ENCODE data around the gene SOD3. TPM values are rescaled to one million over a fixed set of nuclear protein-coding genes. Genes with fewer than 3 reads are reported as not detected.

Gene SOD3, protein sequence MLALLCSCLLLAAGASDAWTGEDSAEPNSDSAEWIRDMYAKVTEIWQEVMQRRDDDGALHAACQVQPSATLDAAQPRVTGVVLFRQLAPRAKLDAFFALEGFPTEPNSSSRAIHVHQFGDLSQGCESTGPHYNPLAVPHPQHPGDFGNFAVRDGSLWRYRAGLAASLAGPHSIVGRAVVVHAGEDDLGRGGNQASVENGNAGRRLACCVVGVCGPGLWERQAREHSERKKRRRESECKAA
- 10.7 and 16.4 TPM in 2 replicates for total RNA-seq (2014; rRNA removed)
- Bru-seq, nascent RNA = percentile 79 among the genes with signal in this experiment
- percentile 66 among the genes with signal in this experiment for BruChase-seq, experiment 1, labeled RNA remaining after a 6-hour chase
- BruChase-seq, experiment 2, labeled RNA remaining after a 2-hour chase = percentile 69 among the genes with signal in this experiment
- long read RNA-seq, transcript SOD3-201 (2 exons, 1,526 nt) = major isoform, 93 of 183 reads
- long read RNA-seq, partial matches to known transcripts = 30 of 183 reads
- long read RNA-seq, other reads (novel, unspliced or antisense) = 60 of 183 reads

DNA sequence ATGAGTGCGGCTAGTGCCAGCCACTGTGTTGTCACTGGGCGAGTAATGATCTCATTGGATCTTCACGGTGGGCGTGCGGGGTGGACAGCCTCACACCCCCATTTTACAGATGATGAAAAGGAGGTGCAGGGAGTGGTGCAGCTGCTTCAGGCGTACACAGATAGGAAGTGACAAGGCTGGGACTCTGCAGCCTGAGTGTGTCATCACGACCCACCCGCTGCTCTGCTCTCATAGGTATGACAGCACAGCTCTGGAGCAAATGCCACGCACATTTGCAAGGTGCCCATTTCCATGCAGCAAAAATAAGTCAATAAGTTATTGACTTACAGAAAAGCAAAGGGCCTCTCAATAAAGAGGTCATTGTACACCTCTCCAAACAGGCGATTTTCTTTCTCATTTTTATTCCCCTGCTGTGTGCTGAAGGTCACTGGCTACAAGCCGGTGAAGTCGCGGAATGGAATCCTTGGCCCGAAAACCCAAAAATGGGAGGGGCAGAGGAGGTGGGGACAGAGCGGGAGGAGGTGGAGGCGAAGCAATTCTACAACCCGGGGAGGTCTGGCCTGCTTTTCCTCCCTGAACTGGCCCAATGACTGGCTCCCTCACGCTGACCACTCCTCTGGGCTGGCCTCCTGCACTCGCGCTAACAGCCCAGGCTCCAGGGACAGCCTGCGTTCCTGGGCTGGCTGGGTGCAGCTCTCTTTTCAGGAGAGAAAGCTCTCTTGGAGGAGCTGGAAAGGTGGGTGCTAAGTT, at the start of gene SOD3:
TSS of gene SOD3 (plus strand) at position 658 of the 750 bp plus-strand sequence. CDS start 3,949 bp downstream, outside the sequence.
- Histone ChIP-seq H3K9ac (ENCODE audit: low read length) (peak within 1 kb of the TSS; percentile 50), H4K20me1 (ENCODE audit: low read length) (no peaks in the 10 kb centered on the region), H3K27ac (ENCODE audit: low read length) (peak within 1 kb of the TSS; percentile 63), H2AFZ (ENCODE audit: low read length) (peak within 1 kb of the TSS; percentile 71), H3K79me2 (ENCODE audit: low read length) (no peaks in the 10 kb centered on the region), H3K9me3 (ENCODE audit: low read length) (no peaks in the 10 kb centered on the region), H3K4me3 (ENCODE audit: low read length) (peak within 1 kb of the TSS; percentile 63), H3K36me3 (ENCODE audit: low read depth, low read length) (no peaks in the 10 kb centered on the region), H3K4me1 (ENCODE audit: insufficient read depth, low read length) (peaks cover 24% of the 10 kb centered on the region), H3K9me2 (replicated peaks; ENCODE audit: low read length) (no peaks in the 10 kb centered on the region), H3K4me2 (ENCODE audit: low read length) (peak within 1 kb of the TSS; percentile 84), H3K27me3 (ENCODE audit: low read length) (no peaks in the 10 kb centered on the region), H3F3A (ENCODE audit: low read length, unreplicated experiment) (no peaks in the 10 kb centered on the region)
- TF ChIP-seq EZH2 (IDR thresholded peaks at IDR 0.05; ENCODE audit: low read length, unreplicated experiment) (no peak), EZH2phosphoT487 (IDR thresholded peaks at IDR 0.05; ENCODE audit: borderline replicate concordance, low read length) (no peak)
- TF ChIP-seq, protein P1, sequence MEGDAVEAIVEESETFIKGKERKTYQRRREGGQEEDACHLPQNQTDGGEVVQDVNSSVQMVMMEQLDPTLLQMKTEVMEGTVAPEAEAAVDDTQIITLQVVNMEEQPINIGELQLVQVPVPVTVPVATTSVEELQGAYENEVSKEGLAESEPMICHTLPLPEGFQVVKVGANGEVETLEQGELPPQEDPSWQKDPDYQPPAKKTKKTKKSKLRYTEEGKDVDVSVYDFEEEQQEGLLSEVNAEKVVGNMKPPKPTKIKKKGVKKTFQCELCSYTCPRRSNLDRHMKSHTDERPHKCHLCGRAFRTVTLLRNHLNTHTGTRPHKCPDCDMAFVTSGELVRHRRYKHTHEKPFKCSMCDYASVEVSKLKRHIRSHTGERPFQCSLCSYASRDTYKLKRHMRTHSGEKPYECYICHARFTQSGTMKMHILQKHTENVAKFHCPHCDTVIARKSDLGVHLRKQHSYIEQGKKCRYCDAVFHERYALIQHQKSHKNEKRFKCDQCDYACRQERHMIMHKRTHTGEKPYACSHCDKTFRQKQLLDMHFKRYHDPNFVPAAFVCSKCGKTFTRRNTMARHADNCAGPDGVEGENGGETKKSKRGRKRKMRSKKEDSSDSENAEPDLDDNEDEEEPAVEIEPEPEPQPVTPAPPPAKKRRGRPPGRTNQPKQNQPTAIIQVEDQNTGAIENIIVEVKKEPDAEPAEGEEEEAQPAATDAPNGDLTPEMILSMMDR (conservative IDR thresholded peaks at IDR 0.05; ENCODE audit: low read depth, low read length) = no peak
- intact Hi-C loops (cut with micrococcal nuclease) = loop anchor here (1.0 to 5.0 kb wide), 6 partner anchors 42 to 322 kb away; partner anchors contain the start of gene CCDC149
- ATAC-seq = peak; percentile 96
- BruUV-seq (replicated peaks) = TSS peak; percentile 44
- DNase-seq = peak; percentile 86
- ChIA-PET POLR2A (ENCODE audit: unreplicated experiment) (interaction anchor here (0.6 kb wide), 1 partner anchor 212 kb away, joined by 6 read pairs; no protein-coding TSS in a partner anchor), CTCF (no interaction called here)

- Histone ChIP-seq H3K4me3 (ENCODE audit: low read length) (no peak overlapping the region), H3K4me1 (ENCODE audit: insufficient read depth, low read length) (peaks cover 23% of the 10 kb centered on the region), H3K9me3 (ENCODE audit: low read length) (no peaks in the 10 kb centered on the region), H3K9me2 (replicated peaks; ENCODE audit: low read length) (no peaks in the 10 kb centered on the region), H4K20me1 (ENCODE audit: low read length) (no peaks in the 10 kb centered on the region), H3K36me3 (ENCODE audit: low read depth, low read length) (no peaks in the 10 kb centered on the region), H3K4me2 (ENCODE audit: low read length) (peak overlapping the region; percentile 26; the same call in 1 of the 2 replicates), H3K79me2 (ENCODE audit: low read length) (no peaks in the 10 kb centered on the region), H3K9ac (ENCODE audit: low read length) (peak overlapping the region; percentile 45), H3F3A (ENCODE audit: low read length, unreplicated experiment) (no peaks in the 10 kb centered on the region), H3K27ac (ENCODE audit: low read length) (peak overlapping the region; percentile 85), H3K27me3 (ENCODE audit: low read length) (no peaks in the 10 kb centered on the region), H2AFZ (ENCODE audit: low read length) (no peak overlapping the region)
- TF ChIP-seq EZH2phosphoT487 (IDR thresholded peaks at IDR 0.05; ENCODE audit: borderline replicate concordance, low read length) (no peak), EZH2 (IDR thresholded peaks at IDR 0.05; ENCODE audit: low read length, unreplicated experiment) (no peak)
- TF ChIP-seq, protein P1 (conservative IDR thresholded peaks at IDR 0.05; ENCODE audit: low read depth, low read length) = no peak
- CTCF ChIA-PET = no interaction called here
- no TSS peak for BruUV-seq (replicated peaks)
- DNase-seq (peak; percentile 72), ATAC-seq (peak; percentile 88)
- POLR2A ChIA-PET (ENCODE audit: unreplicated experiment) = no interaction called here
- intact Hi-C loops (cut with micrococcal nuclease) = no loop called here
Observed at GRCh38 chr4:24747234-24747975, 48.0 kb upstream of the SOD3 start.

All from PC-3 (cell line).